Immature natural killer cell (primary cell): Measurements from ENCODE around the gene WDSUB1. TPM values are rescaled to one million over a fixed set of nuclear protein-coding genes. Genes with fewer than 3 reads are reported as not detected.

Experiments used
- DNase-seq, 3 donors: peaks; one replicate each; pipeline ENCODE4 v3.0.0; 2022; ENCODE audit warnings: mixed read lengths in 1 of 3
- H3K27ac Mint-ChIP-seq, 6 donors: one replicate each; pipeline ENCODE4 v1.8.0; 2020; ENCODE audit warnings: mixed read lengths in 6 of 6, mild to moderate bottlenecking in 5 of 6, inconsistent platforms in 4 of 6, moderate library complexity in 3 of 6
- H3K27me3 Mint-ChIP-seq, 3 donors: one replicate each; pipeline ENCODE4 v1.8.0; 2020 to 2021; ENCODE audit warnings: low read depth in 3 of 3, mild to moderate bottlenecking in 3 of 3, mixed read lengths in 3 of 3, moderate library complexity in 3 of 3, inconsistent platforms in 1 of 3
- H3K36me3 Mint-ChIP-seq, 3 donors: one replicate each; pipeline ENCODE4 v1.8.0; 2020; ENCODE audit warnings: mixed read lengths in 3 of 3, inconsistent platforms in 2 of 3, mild to moderate bottlenecking in 2 of 3
- H3K4me1 Mint-ChIP-seq, 2 donors: one replicate each; pipeline ENCODE4 v1.8.0; 2020; ENCODE audit warnings: inconsistent platforms in 2 of 2, mild to moderate bottlenecking in 2 of 2, mixed read lengths in 2 of 2, moderate library complexity in 1 of 2
- H3K4me3 Mint-ChIP-seq, 5 donors: one replicate each; pipeline ENCODE4 v1.8.0; 2020; ENCODE audit warnings: mild to moderate bottlenecking in 5 of 5, mixed read lengths in 5 of 5, inconsistent platforms in 3 of 5, moderate library complexity in 3 of 5
- H3K9me3 Mint-ChIP-seq, 6 donors: one replicate each; pipeline ENCODE4 v1.8.0; 2020; ENCODE audit warnings: mild to moderate bottlenecking in 6 of 6, mixed read lengths in 6 of 6, inconsistent platforms in 4 of 6, moderate library complexity in 3 of 6
- polyA plus RNA-seq, 3 donors: library from polyadenylated mRNA; unstranded; fragments of 300-500 nt; fragmentation: Illumina TruSeq; gene quantifications; one replicate each; pipeline ENCODE4 v1.2.3, GENCODE V29; 2021

Gene WDSUB1
- polyA plus RNA-seq, 3 donors from 2014 or later, result 24.4 to 32.0 (median 27.2) TPM

GRCh38 chr2:159285433-159285832, 1.1 kb downstream of the WDSUB1 start:
- peaks cover 0 to 10% (median 2%) of the 10 kb centered on the region in 3 donors for H3K27me3 Mint-ChIP-seq
- H3K27ac Mint-ChIP-seq, result peak overlapping the region; percentile 73 to 90 (median 82)
- DNase-seq, result no peak
- H3K4me3 Mint-ChIP-seq, result peak overlapping the region; percentile 87 to 91 (median 89)
- H3K9me3 Mint-ChIP-seq, result no peaks in the 10 kb centered on the region
- H3K4me1 Mint-ChIP-seq, result peaks cover 53 to 70% of the 10 kb centered on the region in 2 donors
- H3K36me3 Mint-ChIP-seq, result no peaks in the 10 kb centered on the region

- Mint-ChIP-seq H3K27me3 (peaks cover 0 to 10% (median 2%) of the 10 kb centered on the region in 3 donors), H3K4me1 (peaks cover 48 to 64% of the 10 kb centered on the region in 2 donors), H3K4me3 (peak overlapping the region in 2 of 5 donors; percentile 9 to 23)
Observed at GRCh38 chr2:159283529-159283928, 3.0 kb downstream of the WDSUB1 start.

GRCh38 chr2:159281002-159281401, 5.5 kb downstream of the WDSUB1 start:
- DNase-seq, result no peak
- Mint-ChIP-seq H3K4me3 (peak overlapping the region in 1 of 5 donors; percentile 55), H3K9me3 (no peaks in the 10 kb centered on the region), H3K4me1 (peaks cover 47 to 50% of the 10 kb centered on the region in 2 donors), H3K36me3 (peaks cover 3 to 4% (median 4%) of the 10 kb centered on the region in 3 donors), H3K27ac (peak overlapping the region in 2 of 6 donors; percentile 64 to 83), H3K27me3 (peaks cover 0 to 8% (median 0%) of the 10 kb centered on the region in 3 donors)

More at GRCh38 chr2:159283529-159283928, 3.0 kb downstream of the WDSUB1 start:
- DNase-seq, result no peak
- H3K36me3 Mint-ChIP-seq, result peaks cover 1 to 4% (median 2%) of the 10 kb centered on the region in 3 donors
- H3K9me3 Mint-ChIP-seq, result no peaks in the 10 kb centered on the region
- H3K27ac Mint-ChIP-seq, result peak overlapping the region in 1 of 6 donors; percentile 83

- no peaks in the 10 kb centered on the region for H3K9me3 Mint-ChIP-seq
- DNase-seq, result no peak
- H3K4me3 Mint-ChIP-seq, result no peak overlapping the region
- H3K27ac Mint-ChIP-seq, result no peak overlapping the region
- peaks cover 45 to 49% of the 10 kb centered on the region in 2 donors for H3K4me1 Mint-ChIP-seq
- peaks cover 0 to 10% (median 0%) of the 10 kb centered on the region in 3 donors for H3K27me3 Mint-ChIP-seq
- peaks cover 3 to 4% (median 4%) of the 10 kb centered on the region in 3 donors for H3K36me3 Mint-ChIP-seq
Observed at GRCh38 chr2:159279700-159280099, 6.8 kb downstream of the WDSUB1 start.

GRCh38 chr2:159275111-159275510, 11.4 kb downstream of the WDSUB1 start:
- Mint-ChIP-seq H3K9me3 (no peaks in the 10 kb centered on the region), H3K27ac (peak overlapping the region in 3 of 6 donors; percentile 3 to 63 (median 4)), H3K4me3 (peak overlapping the region in 3 of 5 donors; percentile 12 to 69 (median 58)), H3K27me3 (peaks cover 0 to 3% (median 0%) of the 10 kb centered on the region in 3 donors), H3K4me1 (peaks cover 23 to 24% of the 10 kb centered on the region in 2 donors), H3K36me3 (peaks cover 14 to 24% (median 18%) of the 10 kb centered on the region in 3 donors)
- DNase-seq, result peak; percentile 34 to 41 (median 36)

- no peak overlapping the region for H3K27ac Mint-ChIP-seq
Observed at GRCh38 chr2:159272156-159272555, 14.3 kb downstream of the WDSUB1 start.

GRCh38 chr2:159270744-159271379, 15.6 kb downstream of the WDSUB1 start:
- H3K36me3 Mint-ChIP-seq, result peaks cover 14 to 46% (median 34%) of the 10 kb centered on the region in 3 donors
- H3K4me3 Mint-ChIP-seq, result no peak overlapping the region

More at GRCh38 chr2:159272156-159272555, 14.3 kb downstream of the WDSUB1 start:
- no peak overlapping the region for H3K4me3 Mint-ChIP-seq
- DNase-seq, result no peak
- H3K36me3 Mint-ChIP-seq, result peaks cover 14 to 42% (median 29%) of the 10 kb centered on the region in 3 donors
- H3K9me3 Mint-ChIP-seq, result no peaks in the 10 kb centered on the region
- H3K27me3 Mint-ChIP-seq, result peaks cover 0 to 3% (median 0%) of the 10 kb centered on the region in 3 donors
- H3K4me1 Mint-ChIP-seq, result peaks cover 36 to 41% of the 10 kb centered on the region in 2 donors

GRCh38 chr2:159267921-159268320, 18.6 kb downstream of the WDSUB1 start:
- Mint-ChIP-seq H3K27ac (no peak overlapping the region), H3K4me3 (no peak overlapping the region), H3K9me3 (no peaks in the 10 kb centered on the region), H3K36me3 (peaks cover 29 to 51% (median 49%) of the 10 kb centered on the region in 3 donors), H3K27me3 (no peaks in the 10 kb centered on the region), H3K4me1 (peaks cover 13 to 18% of the 10 kb centered on the region in 2 donors)
- DNase-seq, result no peak

More at GRCh38 chr2:159270744-159271379, 15.6 kb downstream of the WDSUB1 start:
- H3K27me3 Mint-ChIP-seq, result peaks cover 0 to 3% (median 0%) of the 10 kb centered on the region in 3 donors
- H3K4me1 Mint-ChIP-seq, result peaks cover 30 to 41% of the 10 kb centered on the region in 2 donors
- no peak for DNase-seq
- no peaks in the 10 kb centered on the region for H3K9me3 Mint-ChIP-seq
- no peak overlapping the region for H3K27ac Mint-ChIP-seq

- Mint-ChIP-seq H3K27ac (no peak overlapping the region), H3K27me3 (peaks cover 0 to 3% (median 0%) of the 10 kb centered on the region in 3 donors), H3K4me1 (peaks cover 14 to 18% of the 10 kb centered on the region in 2 donors), H3K36me3 (peaks cover 25 to 60% (median 51%) of the 10 kb centered on the region in 3 donors), H3K4me3 (no peak overlapping the region), H3K9me3 (no peaks in the 10 kb centered on the region)
- DNase-seq, result no peak
Observed at GRCh38 chr2:159266554-159266953, 19.9 kb downstream of the WDSUB1 start.

GRCh38 chr2:159265171-159265576, 21.3 kb downstream of the WDSUB1 start:
- no peaks in the 10 kb centered on the region for H3K9me3 Mint-ChIP-seq

GRCh38 chr2:159262904-159263303, 23.6 kb downstream of the WDSUB1 start:
- Mint-ChIP-seq H3K4me3 (no peak overlapping the region), H3K4me1 (peaks cover 6 to 8% of the 10 kb centered on the region in 2 donors), H3K36me3 (peaks cover 27 to 31% (median 28%) of the 10 kb centered on the region in 3 donors), H3K9me3 (no peaks in the 10 kb centered on the region), H3K27ac (no peak overlapping the region), H3K27me3 (peaks cover 0 to 3% (median 0%) of the 10 kb centered on the region in 3 donors)
- DNase-seq, result no peak

More at GRCh38 chr2:159265171-159265576, 21.3 kb downstream of the WDSUB1 start:
- Mint-ChIP-seq H3K4me1 (peaks cover 16 to 18% of the 10 kb centered on the region in 2 donors), H3K4me3 (no peak overlapping the region), H3K27ac (peak overlapping the region in 2 of 6 donors; percentile 5 to 52), H3K36me3 (peaks cover 19 to 50% (median 38%) of the 10 kb centered on the region in 3 donors), H3K27me3 (peaks cover 0 to 3% (median 0%) of the 10 kb centered on the region in 3 donors)
- no peak for DNase-seq

- H3K4me3 Mint-ChIP-seq, result no peak overlapping the region
- no peaks in the 10 kb centered on the region for H3K9me3 Mint-ChIP-seq
- H3K4me1 Mint-ChIP-seq, result peaks cover 1 to 4% of the 10 kb centered on the region in 2 donors
- peaks cover 23 to 27% (median 24%) of the 10 kb centered on the region in 3 donors for H3K36me3 Mint-ChIP-seq
- peaks cover 0 to 3% (median 0%) of the 10 kb centered on the region in 3 donors for H3K27me3 Mint-ChIP-seq
- DNase-seq, result no peak
- no peak overlapping the region for H3K27ac Mint-ChIP-seq
Observed at GRCh38 chr2:159262226-159262625, 24.3 kb downstream of the WDSUB1 start.

GRCh38 chr2:159256159-159256558, 30.3 kb downstream of the WDSUB1 start:
- no peak overlapping the region for H3K4me3 Mint-ChIP-seq
- H3K9me3 Mint-ChIP-seq, result no peaks in the 10 kb centered on the region
- H3K27me3 Mint-ChIP-seq, result no peaks in the 10 kb centered on the region
- H3K36me3 Mint-ChIP-seq, result peaks cover 4 to 30% (median 24%) of the 10 kb centered on the region in 3 donors
- DNase-seq, result no peak
- H3K4me1 Mint-ChIP-seq, result peaks cover 0 to 1% of the 10 kb centered on the region in 2 donors
- no peak overlapping the region for H3K27ac Mint-ChIP-seq

GRCh38 chr2:159252905-159253304, 33.6 kb downstream of the WDSUB1 start:
- Mint-ChIP-seq H3K27ac (no peak overlapping the region), H3K9me3 (no peaks in the 10 kb centered on the region), H3K36me3 (peaks cover 8 to 34% (median 20%) of the 10 kb centered on the region in 3 donors)

More at GRCh38 chr2:159252905-159253304, 33.6 kb downstream of the WDSUB1 start:
- Mint-ChIP-seq H3K27me3 (no peaks in the 10 kb centered on the region), H3K4me1 (peaks cover 11 to 17% of the 10 kb centered on the region in 2 donors), H3K4me3 (no peak overlapping the region)
- DNase-seq, result no peak
